Measurements from ENCODE around the gene GLTP.

GLTP gene

DNA sequence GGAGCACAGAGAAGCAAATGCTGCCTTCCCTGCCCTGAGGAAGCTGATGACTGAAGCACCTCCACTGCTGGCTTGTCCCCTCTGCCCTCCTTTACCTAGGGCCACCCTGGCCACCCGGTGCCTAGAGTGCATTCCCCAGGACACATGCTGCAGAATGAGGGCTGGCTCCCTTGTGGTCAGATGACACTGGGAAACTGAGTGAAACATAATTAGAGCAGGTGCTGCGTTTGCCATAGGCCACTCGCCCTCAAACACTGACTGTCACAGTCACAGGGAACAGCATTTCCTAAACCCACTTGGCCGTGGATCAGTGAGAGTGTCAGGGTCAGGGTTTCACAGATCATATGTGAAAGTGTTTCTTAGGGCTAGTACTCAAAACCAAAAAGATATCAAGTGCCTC, 35.7 kb upstream of the GLTP start:
- peak overlapping the region; percentile 9; the same call in 1 of the 2 replicates for H3K27ac ChIP-seq
- ChIA-PET POLR2A (ENCODE audit: low non-redundant PET) (no interaction called here), CTCF (interaction anchor here (0.6 kb wide), 1 partner anchor 13 kb away, joined by 3 read pairs; no protein-coding TSS in a partner anchor)
- DNase-seq (ENCODE audit: low spot score), result no peak
- no peak for TF ChIP-seq CTCF (conservative IDR thresholded peaks at IDR 0.05; ENCODE audit: low read depth)

GRCh38 chr12:109915171-109916040, 35.1 kb upstream of the GLTP start:
- ChIA-PET POLR2A (ENCODE audit: low non-redundant PET) (interaction anchor here (0.6 kb wide), 1 partner anchor 37 kb away, joined by 3 read pairs; no protein-coding TSS in a partner anchor), CTCF (interaction anchor here (0.6 to 1.1 kb wide), 2 partner anchors 12 to 62 kb away, joined by 3 read pairs; no protein-coding TSS in a partner anchor)
- DNase-seq (ENCODE audit: low spot score), result no peak
- no peak for TF ChIP-seq CTCF (conservative IDR thresholded peaks at IDR 0.05; ENCODE audit: low read depth)
- H3K27ac ChIP-seq, result peak overlapping the region; percentile 9; the same call in 1 of the 2 replicates

- H3K27ac ChIP-seq, result no peak overlapping the region
- DNase-seq (ENCODE audit: low spot score), result no peak
- POLR2A ChIA-PET (ENCODE audit: low non-redundant PET), result interaction anchor here (0.6 kb wide), 1 partner anchor 36 kb away, joined by 3 read pairs; no protein-coding TSS in a partner anchor
- CTCF ChIA-PET, result interaction anchor here (1.1 to 1.4 kb wide), 2 partner anchors 14 to 61 kb away, joined by 3 read pairs; no protein-coding TSS in a partner anchor
- TF ChIP-seq CTCF (conservative IDR thresholded peaks at IDR 0.05; ENCODE audit: low read depth), result no peak
Observed at GRCh38 chr12:109914461-109914860, 34.1 kb upstream of the GLTP start.

- CTCF ChIA-PET, result no interaction called here
- no peak for DNase-seq (ENCODE audit: low spot score)
- POLR2A ChIA-PET (ENCODE audit: low non-redundant PET), result no interaction called here
- H3K27ac ChIP-seq, result no peak overlapping the region
- no peak for TF ChIP-seq CTCF (conservative IDR thresholded peaks at IDR 0.05; ENCODE audit: low read depth)
Observed at GRCh38 chr12:109912855-109913321, 32.5 kb upstream of the GLTP start.

- POLR2A ChIA-PET (ENCODE audit: low non-redundant PET), result no interaction called here
- CTCF ChIA-PET, result interaction anchor here (0.5 to 0.7 kb wide), 2 partner anchors 315 to 795 kb away, joined by 3 read pairs; no protein-coding TSS in a partner anchor
- no peak for TF ChIP-seq CTCF (conservative IDR thresholded peaks at IDR 0.05; ENCODE audit: low read depth)
- H3K27ac ChIP-seq, result no peak overlapping the region
- peak; percentile 36 for DNase-seq (ENCODE audit: low spot score)
Observed at GRCh38 chr12:109910969-109911348, 30.6 kb upstream of the GLTP start.

GRCh38 chr12:109910254-109910968, 30.1 kb upstream of the GLTP start:
- CTCF ChIA-PET, result interaction anchor here (0.5 kb wide), 1 partner anchor 315 kb away, joined by 3 read pairs; no protein-coding TSS in a partner anchor
- POLR2A ChIA-PET (ENCODE audit: low non-redundant PET), result no interaction called here
- H3K27ac ChIP-seq, result no peak overlapping the region
- no peak for DNase-seq (ENCODE audit: low spot score)
- no peak for TF ChIP-seq CTCF (conservative IDR thresholded peaks at IDR 0.05; ENCODE audit: low read depth)

Measured in RWPE1 (cell line).